Ramos (cell line): ENCODE data around the gene PIEZO1.

Experiments
- in situ Hi-C: fragments of 300-500 bp; cut with MboI; formaldehyde crosslinking; loops from one replicate; pipeline ENCODE4 v1.14.3; 2022; ENCODE audit warnings: low sequenced_read_pairs; ENCODE audit not compliant: unreplicated experiment

The PIEZO1 gene

GRCh38 chr16:88758227-88758943 lies 26.6 kb downstream of the PIEZO1 start:
- in situ Hi-C loops: no loop called here

DNA sequence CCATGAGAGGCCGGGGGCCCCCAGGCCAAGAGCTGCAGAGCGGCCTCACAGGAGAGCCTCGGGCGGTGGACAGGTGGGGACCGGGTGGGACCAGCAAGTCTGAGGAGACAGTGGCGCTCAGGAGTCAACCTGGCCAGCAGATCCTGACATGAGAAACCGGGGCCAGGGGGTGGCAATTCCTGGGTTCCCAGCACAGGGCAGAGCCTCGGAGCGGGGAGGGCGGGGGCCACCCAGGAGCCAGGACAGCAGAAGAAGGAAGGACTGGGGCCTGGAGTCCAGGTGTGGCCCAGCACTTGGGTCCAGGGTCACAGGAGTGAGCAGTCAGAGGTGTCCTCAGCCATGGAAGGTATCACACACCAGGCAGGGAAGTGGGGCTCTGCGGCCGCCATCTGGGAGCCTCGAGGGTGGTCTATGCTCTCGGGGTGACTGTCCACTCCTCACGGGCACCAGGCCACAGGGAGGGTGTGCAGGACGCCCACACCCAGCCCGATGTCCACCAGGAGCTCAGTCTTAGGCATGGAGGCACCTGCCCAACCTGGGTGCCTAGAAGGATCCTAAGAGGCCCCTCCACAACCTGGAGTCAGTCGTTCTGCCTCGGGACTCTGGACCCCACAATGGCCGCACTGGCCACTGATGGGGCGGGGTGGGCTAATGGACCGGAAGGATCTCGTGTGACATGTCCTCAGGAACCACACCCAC lies 29.1 kb downstream of the PIEZO1 start:
- in situ Hi-C loops: no loop called here

DNA sequence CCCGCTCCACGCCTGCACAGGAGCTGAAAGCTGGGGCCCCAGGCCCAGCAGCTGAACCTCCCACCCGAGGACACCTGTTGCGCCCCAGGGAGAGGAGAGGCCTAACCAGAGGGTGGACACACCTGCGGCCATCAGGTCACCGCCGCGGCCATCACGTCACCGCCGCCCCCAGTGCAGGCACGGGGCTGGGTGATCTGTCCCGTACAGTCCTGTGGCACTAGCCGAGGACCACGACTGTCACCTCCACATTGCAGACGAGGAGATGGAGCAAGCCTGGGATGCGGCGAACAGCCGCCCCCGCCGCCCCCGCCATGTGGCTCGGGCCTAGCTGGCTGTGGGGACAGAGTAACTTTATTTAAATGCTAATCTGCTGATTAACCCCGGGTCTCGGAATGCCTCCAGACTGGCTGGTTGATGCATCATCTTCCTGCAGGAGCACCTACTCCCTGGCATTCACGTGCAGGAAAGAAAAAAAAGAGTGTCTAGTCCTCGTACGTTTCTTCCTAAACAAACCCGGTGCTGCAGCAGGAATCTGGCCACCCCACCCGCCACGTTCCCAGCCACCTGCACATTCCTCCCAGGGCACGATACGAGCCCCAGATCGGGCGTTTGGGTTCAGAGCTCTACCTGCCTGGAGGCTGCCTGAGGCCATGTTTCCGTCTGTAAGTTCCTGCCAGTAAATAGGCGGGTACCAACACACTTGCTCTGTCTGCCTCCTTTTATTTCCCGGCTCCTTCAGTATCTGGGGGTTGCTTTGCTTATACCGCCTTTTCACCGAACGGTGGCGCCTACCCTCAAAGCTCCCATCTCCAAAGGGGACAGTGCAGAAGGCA lies 29.9 kb downstream of the PIEZO1 start:
- in situ Hi-C loops: no loop called here

DNA sequence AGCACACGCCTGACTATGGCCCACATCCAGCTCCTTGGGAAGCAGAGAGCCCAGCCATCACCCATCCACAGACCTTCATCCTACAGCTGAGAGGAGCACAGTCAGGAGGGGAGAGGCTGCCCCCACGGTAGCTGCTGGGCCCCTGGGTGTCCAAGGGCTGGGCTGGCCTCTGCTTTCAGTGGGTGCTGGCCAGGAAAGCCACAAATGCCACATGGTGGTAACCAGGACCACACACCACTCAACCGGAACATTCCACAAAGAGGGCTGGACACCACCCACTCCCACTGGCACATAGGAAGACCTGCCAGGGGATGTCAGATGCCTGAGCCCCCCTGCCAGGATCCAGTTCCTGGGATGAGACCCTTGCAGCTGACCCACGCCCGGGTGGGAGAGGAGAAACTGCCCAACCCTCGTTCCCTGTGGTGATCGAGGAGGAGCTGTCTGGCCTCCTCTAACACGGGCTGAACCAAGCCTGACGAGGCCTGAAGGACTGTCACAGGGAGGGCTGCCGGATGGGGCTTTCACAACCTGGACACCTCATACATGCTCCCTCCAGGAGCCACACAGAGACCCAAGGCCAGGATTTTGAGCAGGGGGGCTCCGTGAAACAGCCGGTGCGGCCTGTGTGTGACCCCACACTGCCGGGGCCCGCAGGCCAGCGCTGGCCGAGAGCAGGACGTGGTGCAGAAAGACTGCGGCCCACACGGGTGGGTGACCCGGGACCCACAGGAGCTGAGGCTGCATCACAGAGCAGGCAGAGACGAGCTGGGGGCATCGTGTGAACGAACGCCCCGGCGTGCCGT lies 30.7 kb downstream of the PIEZO1 start:
- in situ Hi-C loops: no loop called here

DNA sequence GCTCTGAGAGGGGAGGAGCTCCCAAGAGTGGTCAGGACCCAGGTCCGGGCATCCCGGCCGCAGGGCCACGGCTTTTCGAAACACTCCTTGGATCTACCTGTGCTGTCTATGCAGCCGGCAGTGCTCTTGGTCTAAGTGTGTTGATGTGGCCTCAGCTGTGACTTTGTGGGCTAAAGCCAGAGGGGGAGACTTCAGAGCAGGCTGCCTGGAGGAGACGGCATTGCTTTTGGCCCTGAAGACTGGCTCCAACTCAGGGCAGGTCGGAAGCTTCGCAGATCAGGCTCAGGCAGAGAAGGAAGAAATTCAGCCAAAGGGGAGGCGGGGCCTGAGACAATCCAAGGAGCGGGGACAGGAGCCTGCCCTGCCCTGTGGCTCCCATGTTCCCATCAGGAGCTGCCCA lies 31.4 kb downstream of the PIEZO1 start:
- in situ Hi-C loops: no loop called here

GRCh38 chr16:88753191-88753590 lies 31.8 kb downstream of the PIEZO1 start:
- in situ Hi-C loops: no loop called here

DNA sequence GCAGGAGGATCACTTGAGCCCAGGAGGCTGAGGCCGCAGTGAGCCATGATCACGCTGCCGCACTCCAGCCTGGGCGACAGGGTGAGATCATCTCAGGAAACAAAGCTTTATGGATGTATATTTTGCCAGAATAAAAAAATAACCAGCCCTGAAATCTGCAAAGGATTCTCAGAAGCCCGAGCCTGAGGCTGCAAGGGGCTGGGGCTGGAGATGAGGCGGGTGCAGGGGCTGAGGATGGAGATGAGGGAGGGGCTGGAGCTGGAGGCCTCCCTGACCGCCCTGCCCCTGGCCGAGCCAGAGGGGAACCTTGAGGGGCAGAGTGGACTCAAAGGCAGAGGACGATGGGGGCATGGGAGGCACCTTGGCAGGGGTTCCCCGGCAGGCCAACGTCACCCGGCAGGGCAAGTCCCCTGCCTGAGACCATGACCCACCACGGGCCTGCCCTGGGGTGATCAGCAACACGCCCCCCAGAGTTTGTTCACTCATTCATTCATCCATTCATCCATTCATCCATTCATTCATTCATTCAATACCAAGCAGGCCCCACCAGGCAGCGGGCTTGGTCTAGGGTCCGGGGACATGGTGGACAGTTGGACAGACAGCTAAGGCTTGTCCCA lies 32.5 kb downstream of the PIEZO1 start:
- in situ Hi-C loops: no loop called here

GRCh38 chr16:88750854-88751253 lies 34.2 kb downstream of the PIEZO1 start:
- in situ Hi-C loops: no loop called here

DNA sequence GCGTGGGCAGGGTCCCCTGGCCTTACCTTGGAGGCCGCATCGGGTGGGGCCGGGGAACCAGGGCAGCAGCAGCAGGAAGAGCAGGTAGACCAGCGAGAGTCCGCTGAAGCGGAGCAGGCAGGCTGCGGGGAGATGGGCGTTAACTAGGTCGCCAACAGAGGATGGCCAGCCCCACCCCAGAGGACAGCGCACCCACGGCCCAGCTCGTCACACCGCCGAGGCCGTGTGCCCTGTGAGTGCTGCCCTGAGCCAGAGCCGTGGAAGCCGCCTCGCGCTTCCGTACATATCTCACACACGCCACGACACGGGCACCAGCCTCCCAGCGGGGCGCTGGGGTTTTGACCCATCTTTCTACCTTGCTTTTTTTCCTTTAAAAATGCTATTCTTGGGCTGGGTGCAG lies 35.7 kb downstream of the PIEZO1 start:
- in situ Hi-C loops: loop anchor here (10.0 kb wide), 1 partner anchor 415 kb away; no protein-coding TSS in a partner anchor

DNA sequence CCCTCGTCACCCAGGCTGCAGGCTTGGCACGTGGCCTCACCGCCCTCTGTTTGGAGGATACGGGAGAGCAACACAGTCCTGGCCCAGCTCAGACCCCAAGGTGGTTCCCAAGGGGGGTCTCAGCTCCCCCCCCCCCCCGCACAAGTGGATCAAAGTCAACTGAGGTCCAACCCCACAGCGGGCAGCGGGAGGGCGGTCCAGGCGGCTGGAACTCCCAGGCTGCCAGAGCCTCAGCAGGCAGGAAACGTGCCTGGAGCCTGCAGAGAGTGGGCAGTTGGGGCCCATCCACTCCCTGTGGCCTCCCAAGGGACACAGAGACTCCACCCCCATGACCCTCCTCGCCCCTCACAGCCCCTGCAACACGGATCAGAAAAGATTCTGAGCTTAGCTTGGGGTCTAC lies 36.7 kb downstream of the PIEZO1 start:
- in situ Hi-C loops: loop anchor here (10.0 kb wide), 1 partner anchor 416 kb away; no protein-coding TSS in a partner anchor

DNA sequence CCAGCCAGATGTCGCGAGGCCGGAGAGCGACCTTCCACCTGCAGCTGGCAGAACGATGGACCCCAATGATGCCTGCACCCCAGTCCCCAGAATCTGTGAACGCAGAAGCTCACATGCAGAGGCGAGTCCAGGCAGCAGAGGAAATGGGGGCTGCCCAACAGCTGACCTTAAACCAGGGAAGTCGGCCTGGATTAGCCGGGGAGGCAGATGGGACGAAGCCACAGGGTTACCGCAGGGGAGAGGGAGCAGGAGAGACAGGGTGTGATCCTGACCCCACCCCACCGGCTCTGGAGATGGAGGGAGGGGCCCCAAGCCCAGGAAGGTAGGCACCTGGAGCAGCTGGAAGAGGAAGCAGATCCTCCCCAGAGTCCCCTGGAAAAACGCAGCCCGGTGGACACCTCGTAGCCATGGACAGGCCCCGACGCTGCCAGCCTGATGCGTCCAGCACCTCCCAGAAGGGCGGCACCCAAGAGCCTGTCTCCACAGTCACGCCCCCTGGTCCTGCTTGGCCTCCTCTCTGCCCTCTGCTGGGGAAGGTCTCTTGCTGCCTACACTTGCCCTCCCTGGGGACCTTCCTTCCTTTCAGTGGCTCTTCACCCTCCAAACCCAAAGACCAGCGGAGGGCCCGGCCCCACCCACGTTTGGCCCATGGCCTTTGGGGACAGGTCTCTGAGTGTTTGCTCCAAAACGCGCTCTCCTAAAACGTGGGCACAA lies 37.3 kb downstream of the PIEZO1 start:
- in situ Hi-C loops: loop anchor here (10.0 kb wide), 1 partner anchor 417 kb away; no protein-coding TSS in a partner anchor

DNA sequence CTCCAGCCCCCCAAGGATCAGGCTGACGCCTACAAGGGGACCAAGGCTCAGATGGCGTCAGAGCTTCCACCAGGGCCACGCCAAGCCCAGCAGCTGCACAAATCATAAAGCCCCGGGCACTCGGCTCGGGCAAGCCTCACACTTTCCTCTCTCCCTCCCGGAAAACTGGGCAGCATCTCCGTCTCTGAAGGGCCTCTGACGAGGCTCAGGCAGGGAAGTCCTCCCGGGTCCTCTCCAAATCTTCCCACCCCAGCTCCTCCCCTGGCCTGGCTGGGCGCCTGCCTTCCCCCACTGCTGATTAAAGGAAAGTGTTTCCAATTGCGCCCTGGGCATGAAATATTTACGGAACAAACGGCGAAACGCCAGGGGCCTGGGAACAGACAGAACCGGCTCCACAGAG lies 38.5 kb downstream of the PIEZO1 start:
- in situ Hi-C loops: loop anchor here (10.0 kb wide), 1 partner anchor 418 kb away; no protein-coding TSS in a partner anchor

GRCh38 chr16:88744577-88745521 lies 40.2 kb downstream of the PIEZO1 start:
- in situ Hi-C loops: loop anchor here (10.0 kb wide), 1 partner anchor 420 kb away; no protein-coding TSS in a partner anchor

DNA sequence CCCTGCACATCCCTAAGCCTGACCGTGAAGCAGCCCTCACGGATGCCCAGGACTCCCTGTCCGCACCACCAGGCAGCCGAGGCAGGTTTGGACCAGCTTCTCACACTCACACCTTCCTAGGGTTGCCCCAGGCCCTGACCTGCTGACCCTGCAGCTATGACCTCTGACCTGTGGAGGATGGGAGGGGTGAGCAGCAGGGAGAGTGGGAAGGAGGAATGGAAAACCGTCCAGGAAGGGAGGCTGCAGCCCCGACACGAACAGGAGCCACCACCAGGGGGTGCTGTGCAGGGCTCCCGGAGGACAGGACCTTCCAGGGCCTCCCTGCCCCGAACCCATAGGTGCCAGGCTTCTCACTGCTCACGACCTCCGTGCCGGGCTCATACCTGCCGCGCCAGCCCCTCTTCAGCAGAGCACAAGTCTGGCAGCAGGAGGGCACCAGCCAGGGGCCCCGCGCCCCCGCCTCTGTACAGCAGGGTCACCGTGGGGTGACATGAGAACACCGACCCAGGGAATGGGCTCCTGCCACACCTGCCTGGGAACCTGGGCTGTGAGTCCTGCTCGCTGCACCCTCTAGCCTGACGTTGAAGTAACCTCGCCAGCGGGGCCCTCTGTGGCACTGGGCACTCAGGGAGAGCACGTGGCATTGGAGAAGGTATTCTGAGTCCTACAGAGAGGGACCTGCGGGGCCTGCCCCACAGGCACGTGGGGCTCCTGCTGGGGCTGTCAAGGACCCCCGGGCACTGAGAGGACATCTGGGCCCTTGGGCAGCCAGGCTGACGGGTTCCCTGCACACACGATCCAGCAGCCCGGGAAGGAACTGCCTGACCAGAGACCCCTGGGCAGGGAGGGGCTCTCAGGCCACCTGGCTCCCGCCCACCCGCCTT lies 41.1 kb downstream of the PIEZO1 start:
- in situ Hi-C loops: loop anchor here (10.0 kb wide), 1 partner anchor 421 kb away; no protein-coding TSS in a partner anchor

DNA sequence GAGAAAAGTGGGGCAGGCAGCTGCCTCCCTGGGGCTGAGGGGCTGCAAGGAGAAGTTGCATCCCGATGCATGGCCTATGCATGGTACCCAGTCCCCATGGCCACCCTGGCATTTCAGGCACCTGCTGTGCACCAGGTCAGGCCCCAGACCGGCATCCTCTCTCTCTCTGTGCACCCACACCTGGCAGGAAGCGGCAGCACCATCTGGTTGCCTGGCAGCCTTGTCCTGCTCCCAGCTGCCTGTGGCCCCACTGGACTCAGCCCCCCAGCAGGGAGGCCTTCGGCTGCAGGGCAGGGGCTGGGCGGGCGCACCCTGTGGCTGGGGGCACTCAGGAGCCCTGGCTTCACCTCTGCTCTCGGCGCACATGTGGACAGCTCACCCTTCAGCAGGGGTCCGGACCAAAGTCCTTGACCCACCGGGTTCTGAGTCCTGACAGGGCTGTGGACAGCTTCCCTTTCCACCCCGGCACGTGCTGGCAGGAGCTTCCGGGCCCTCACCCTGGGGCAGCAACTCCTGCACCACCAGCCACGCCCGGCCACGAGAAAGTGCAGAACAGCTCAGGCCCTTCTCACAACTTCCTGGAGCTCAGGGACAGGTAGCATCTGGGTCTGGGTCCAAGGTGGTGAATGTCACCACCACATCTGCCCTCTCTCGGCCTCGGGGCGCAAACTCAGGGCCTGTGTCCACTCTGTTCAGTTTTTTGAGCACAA lies 42.0 kb downstream of the PIEZO1 start:
- in situ Hi-C loops: loop anchor here (10.0 kb wide), 1 partner anchor 422 kb away; no protein-coding TSS in a partner anchor

- in situ Hi-C loops: loop anchor here (10.0 kb wide), 1 partner anchor 423 kb away; no protein-coding TSS in a partner anchor
Measured at GRCh38 chr16:88741368-88741767, 43.7 kb downstream of the PIEZO1 start.
